H1 (cell line): ENCODE data around the gene MKNK2. TPM values are rescaled to one million over a fixed set of nuclear protein-coding genes. Genes with fewer than 3 reads are reported as not detected.

Experiments
- CTCF ChIA-PET: fragments of 300-600 bp; sonication (Branson Sonifier 250); formaldehyde crosslinking; loops from one replicate; lab custom pipeline; 2021; ENCODE audit not compliant: partially characterized antibody; lab: Charles Lee
- POLR2A ChIA-PET: fragments of 300-600 bp; sonication (Branson Sonifier 250); formaldehyde crosslinking; loops from one replicate; lab custom pipeline; 2021; ENCODE audit warnings: inconsistent platforms; ENCODE audit not compliant: partially characterized antibody; lab: Charles Lee
- DNase-seq, 2 experiments: peaks; one replicate each; pipeline versions ENCODE4 v3.0.0 to v3.0.0-alpha.2; 2010 to 2022; ENCODE audit warnings: low spot score in 2 of 2, low read depth in 1 of 2, mixed read lengths in 1 of 2
- FAIRE-seq: peaks from 2 replicates; lab custom pipeline; 2011; peaks lifted over from hg19 to GRCh38; lab: Jason Lieb, UNC
- H2AFZ ChIP-seq: 2 replicates; pipeline ENCODE4 v1.8.1; 2012; ENCODE audit warnings: low read length, inconsistent platforms
- H2AK5ac ChIP-seq: 2 replicates; pipeline ENCODE4 v1.6.1; 2013; ENCODE audit warnings: low read depth, low read length
- H2BK120ac ChIP-seq: replicated peaks from 2 replicates; pipeline ENCODE3; 2013; ENCODE audit warnings: low read depth, low read length, inconsistent platforms
- H2BK12ac ChIP-seq: 2 replicates; pipeline ENCODE4 v1.6.1; 2013; ENCODE audit warnings: low read depth, low read length
- H2BK15ac ChIP-seq: 2 replicates; pipeline ENCODE4 v1.6.1; 2013; ENCODE audit warnings: low read length
- H2BK20ac ChIP-seq: 2 replicates; pipeline ENCODE4 v1.6.1; 2013; ENCODE audit warnings: low read length
- H2BK5ac ChIP-seq: 2 replicates; pipeline ENCODE4 v1.6.1; 2013; ENCODE audit warnings: low read depth, low read length
- H3K14ac ChIP-seq: 2 replicates; pipeline ENCODE4 v1.6.1; 2013; ENCODE audit warnings: inconsistent platforms; ENCODE audit not compliant: insufficient read length
- H3K18ac ChIP-seq: 2 replicates; pipeline ENCODE4 v1.6.1; 2013; ENCODE audit warnings: low read length; ENCODE audit errors: extremely low read depth
- H3K23ac ChIP-seq: 2 replicates; pipeline ENCODE4 v1.6.1; 2013; ENCODE audit warnings: inconsistent platforms; ENCODE audit not compliant: insufficient read length
- H3K23me2 ChIP-seq: 2 replicates; pipeline ENCODE4 v1.6.1; 2013; ENCODE audit warnings: low read depth, low read length
- H3K27ac ChIP-seq: 2 replicates; pipeline ENCODE4 v1.6.1; 2011; ENCODE audit warnings: low read depth, low read length, inconsistent platforms
- H3K27me3 ChIP-seq, 4 experiments: replicated peaks in 1 of 4; 1 replicate in 1 of 4; 2 replicates in 3 of 4; pipeline versions ENCODE4 v1.6.1 to v1.8.1; 2011 to 2013; ENCODE audit warnings: low read length in 3 of 4, mild to moderate bottlenecking in 3 of 4, inconsistent platforms in 2 of 4, mixed read lengths in 2 of 4, moderate library complexity in 1 of 4; ENCODE audit not compliant: control insufficient read depth in 3 of 4, insufficient read depth in 3 of 4; ENCODE audit errors: extremely low read depth in 1 of 4
- H3K36me3 ChIP-seq, 4 experiments: 2 replicates each; pipeline versions ENCODE4 v1.6.1 to v1.8.1; 2011 to 2013; ENCODE audit warnings: mild to moderate bottlenecking in 4 of 4, low read length in 3 of 4, moderate library complexity in 2 of 4, control low read depth in 1 of 4, inconsistent platforms in 1 of 4; ENCODE audit not compliant: insufficient read depth in 4 of 4, control insufficient read depth in 2 of 4
- H3K4ac ChIP-seq: replicated peaks from 2 replicates; pipeline ENCODE3; 2013; ENCODE audit warnings: low read length, low read depth, mixed read lengths, inconsistent platforms; ENCODE audit not compliant: insufficient read length
- H3K4me1 ChIP-seq, 4 experiments: replicated peaks in 1 of 4; 1 replicate in 1 of 4; 2 replicates in 3 of 4; pipeline versions ENCODE4 v1.6.1 to v1.8.1; 2011 to 2013; ENCODE audit warnings: low read length in 3 of 4, inconsistent platforms in 2 of 4, mixed read lengths in 1 of 4; ENCODE audit not compliant: insufficient read depth in 4 of 4, control insufficient read depth in 3 of 4
- H3K4me2 ChIP-seq, 2 experiments: 2 replicates each; pipeline versions ENCODE4 v1.6.1 to v1.8.1; 2011 to 2013; ENCODE audit warnings: low read depth in 2 of 2, low read length in 2 of 2, control low read depth in 1 of 2, inconsistent platforms in 1 of 2, mild to moderate bottlenecking in 1 of 2; ENCODE audit not compliant: insufficient read depth in 1 of 2
- H3K4me3 ChIP-seq, 4 experiments: fragments of 200-600, 300-600 bp in 1 of 4; sonication (generic), shearing (Covaris generic), sonication (Bioruptor Twin) in 1 of 4; 2 replicates each; pipeline versions ENCODE4 v1.5.1 to v1.8.1; 2011 to 2016; ENCODE audit warnings: low read length in 4 of 4, low read depth in 3 of 4, control low read depth in 2 of 4, inconsistent platforms in 2 of 4, mild to moderate bottlenecking in 2 of 4, mixed read lengths in 1 of 4, moderate library complexity in 1 of 4; ENCODE audit not compliant: insufficient read depth in 2 of 4; ENCODE audit errors: extremely low read depth in 1 of 4
- H3K56ac ChIP-seq: replicated peaks from 2 replicates; pipeline ENCODE3; 2013; ENCODE audit warnings: low read depth, mild to moderate bottlenecking, mixed read lengths, low read length, inconsistent platforms; ENCODE audit not compliant: insufficient read length
- H3K79me1 ChIP-seq: 2 replicates; pipeline ENCODE4 v1.6.1; 2013; ENCODE audit warnings: low read depth, low read length, control low read depth
- H3K79me2 ChIP-seq, 2 experiments: 2 replicates each; pipeline versions ENCODE4 v1.6.1 to v1.8.1; 2012 to 2013; ENCODE audit warnings: low read length in 2 of 2, mild to moderate bottlenecking in 2 of 2, inconsistent platforms in 1 of 2; ENCODE audit not compliant: insufficient read depth in 2 of 2, control insufficient read depth in 1 of 2
- H3K9ac ChIP-seq, 4 experiments: replicated peaks in 1 of 4; 1 replicate in 1 of 4; 2 replicates in 3 of 4; pipeline versions ENCODE4 v1.6.1 to v1.8.1; 2011 to 2013; ENCODE audit warnings: low read depth in 3 of 4, low read length in 3 of 4, control low read depth in 2 of 4, mild to moderate bottlenecking in 2 of 4, moderate library complexity in 2 of 4, inconsistent platforms in 1 of 4; ENCODE audit errors: extremely low read depth in 1 of 4
- H3K9me3 ChIP-seq, 2 experiments: 2 replicates each; pipeline versions ENCODE4 v1.6.1 to v1.8.1; 2012 to 2013; ENCODE audit warnings: mild to moderate bottlenecking in 2 of 2, moderate library complexity in 2 of 2, control low read depth in 1 of 2, inconsistent platforms in 1 of 2, low read depth in 1 of 2, low read length in 1 of 2, mixed read lengths in 1 of 2; ENCODE audit not compliant: insufficient read depth in 2 of 2
- H4K20me1 ChIP-seq, 2 experiments: replicated peaks in 1 of 2; 2 replicates each; pipeline versions ENCODE3 to v1.8.1; 2011 to 2013; ENCODE audit warnings: inconsistent platforms in 2 of 2, low read length in 2 of 2, mild to moderate bottlenecking in 1 of 2; ENCODE audit not compliant: insufficient read depth in 2 of 2, control insufficient read depth in 1 of 2
- H4K5ac ChIP-seq: 2 replicates; pipeline ENCODE4 v1.6.1; 2013; ENCODE audit warnings: low read length, low read depth, mixed read lengths, inconsistent platforms; ENCODE audit not compliant: insufficient read length
- H4K8ac ChIP-seq: 2 replicates; pipeline ENCODE4 v1.8.0; 2013; ENCODE audit warnings: mild to moderate bottlenecking, moderate library complexity, low read length, inconsistent platforms; ENCODE audit not compliant: insufficient read depth; ENCODE audit errors: extremely low read depth
- H4K91ac ChIP-seq: replicated peaks from 2 replicates; pipeline ENCODE3; 2013; ENCODE audit warnings: low read length, mixed read lengths, inconsistent platforms; ENCODE audit not compliant: insufficient read length
- KDM4A ChIP-seq: IDR thresholded peaks from one replicate; pipeline ENCODE4 v1.7.1; 2012; ENCODE audit warnings: low read depth, mild to moderate bottlenecking, moderate library complexity, low read length, inconsistent platforms; ENCODE audit not compliant: severe bottlenecking
- POLR2A ChIP-seq, 2 experiments: IDR thresholded peaks; 1 replicate in 1 of 2; 2 replicates in 1 of 2; pipeline ENCODE4 v1.6.1; 2011; ENCODE audit warnings: low read depth in 2 of 2, low read length in 2 of 2, mild to moderate bottlenecking in 2 of 2; ENCODE audit errors: control extremely low read depth in 1 of 2
- SIN3A ChIP-seq, 2 experiments: IDR thresholded peaks in 1 of 2; conservative IDR thresholded peaks in 1 of 2; 2 replicates each; pipeline ENCODE4 v1.6.1; 2011 to 2012; ENCODE audit warnings: low read length in 2 of 2, improper control_type of control experiment in 1 of 2, low read depth in 1 of 2, mild to moderate bottlenecking in 1 of 2
- YY1 ChIP-seq: IDR thresholded peaks from 2 replicates; pipeline ENCODE4 v1.6.1; 2011; ENCODE audit warnings: low read depth, mild to moderate bottlenecking, low read length
- WGBS, 2 experiments: shearing (Covaris generic) in 1 of 2; methylation state at CpG; one replicate each; pipeline versions ENCODE4 v1.1.6 to v1.1.7; 2013 to 2015; ENCODE audit warnings: low lambda C conversion rate in 2 of 2, mixed read lengths in 2 of 2, inconsistent platforms in 1 of 2, low coverage in 1 of 2, missing lambda C conversion rate in 1 of 2; ENCODE audit not compliant: insufficient replicate concordance in 2 of 2, insufficient coverage in 1 of 2, insufficient read length in 1 of 2; ENCODE audit errors: extremely low coverage in 1 of 2, missing lambda C conversion rate in 1 of 2; 5-methylcytosine and 5-hydroxymethylcytosine counted together
- polyA plus RNA-seq, 7 experiments: library from polyadenylated mRNA; depleted of rRNA in 3 of 7; stranded (reverse) in 5 of 7; unstranded in 2 of 7; fragments of >200 nt in 5 of 7; fragments of 200-250 nt in 2 of 7; gene quantifications; 1 replicate in 5 of 7; 2 replicates in 1 of 7; 4 replicates in 1 of 7; pipeline versions ENCODE4 v1.2.1 to v1.2.3, GENCODE V29; 2011 to 2013; ENCODE audit warnings: missing spikeins in 2 of 7, mixed read lengths in 2 of 7
- total RNA-seq: library from RNA; stranded (reverse); fragmentation: NEBNext Ultra II Directional; extraction: Animal tissue kit (Norgen Biotek cat#: 25700); gene quantifications from 2 replicates; pipeline ENCODE4 v1.2.1, GENCODE V29; 2021

Gene MKNK2
- total and polyA plus RNA-seq, 2 of the 8 experiments (the other 6 are each of a cell fraction or from before 2014, with no cell fraction given): 163 to 166 TPM

- Histone ChIP-seq H3K14ac (no peak overlapping the region), H3K9ac (peak overlapping the region in 2 of 4 experiments; percentile 66 to 71; a peak in 4 of 7 replicates), H2AFZ (no peak overlapping the region), H3K36me3 (peaks cover 7 to 46% (median 29%) of the 10 kb centered on the region in 4 experiments), H3K27ac (peak overlapping the region; percentile 94), H4K91ac (peak overlapping the region; percentile 91), H3K4ac (peak overlapping the region; percentile 46), H3K23me2 (no peaks in the 10 kb centered on the region), H3K4me1 (peaks cover 0 to 19% (median 14%) of the 10 kb centered on the region in 4 experiments; a peak in 5 of 7 replicates), H2BK5ac (peak overlapping the region; percentile 92), H3K4me2 (peak overlapping the region; percentile 29 to 65; a peak in 3 of 4 replicates), H3K79me1 (peaks cover 8% of the 10 kb centered on the region), H2AK5ac (peak overlapping the region; percentile 60; the same call in 1 of the 2 replicates), H2BK15ac (peak overlapping the region; percentile 46; the same call in 1 of the 2 replicates), H3K18ac (peak overlapping the region; percentile 25), H3K9me3 (no peaks in the 10 kb centered on the region), H3K56ac (peak overlapping the region; percentile 73), H3K27me3 (no peaks in the 10 kb centered on the region), H3K79me2 (peaks cover 0 to 5% of the 10 kb centered on the region in 2 experiments; a peak in 1 of 4 replicates), H2BK120ac (peak overlapping the region; percentile 3), H3K4me3 (peak overlapping the region in 3 of 4 experiments; percentile 2 to 50 (median 4); a peak in 4 of 8 replicates), H2BK20ac (no peak overlapping the region), H3K23ac (no peak overlapping the region), H4K5ac (peak overlapping the region; percentile 81), H4K8ac (peak overlapping the region; percentile 97), H4K20me1 (peaks cover 8 to 36% of the 10 kb centered on the region in 2 experiments), H2BK12ac (peak overlapping the region; percentile 87; the same call in 1 of the 2 replicates)
- CTCF ChIA-PET: interaction anchor here (0.6 to 2.7 kb wide), 5 partner anchors 9 to 114 kb away, joined by 3 to 13 read pairs (median 4); partner anchors contain the start of gene MKNK2
- POLR2A ChIA-PET: interaction anchor here (0.6 to 27.5 kb wide), 14 partner anchors 8 to 578 kb away, joined by 3 to 524 read pairs (median 3); partner anchors contain the start of genes ADAT3, MKNK2 and SCAMP4
- no peak for DNase-seq
- TF ChIP-seq POLR2A (IDR thresholded peaks at IDR 0.05; ENCODE audit: control extremely low read depth in 1 of 2, low read depth in 2 of 2, low read length in 2 of 2): 0 out of 3 replicates have a peak, but pooled peaks of 1 of the 2 experiments have one; percentile 10
- peak; percentile 2 for TF ChIP-seq KDM4A
- 0 out of 4 replicates have a peak, but pooled peaks of 1 of the 2 experiments have one; percentile 18 for TF ChIP-seq SIN3A (conservative IDR thresholded peaks at IDR 0.05 in 1 of 2, IDR thresholded peaks at IDR 0.05 in 1 of 2; ENCODE audit: low read depth in 1 of 2, low read length in 2 of 2)
- TF ChIP-seq YY1: no peak
- no peak for FAIRE-seq
- 79% methylated on average over 28 of the region's 29 CpGs; no CpG with 5 or more reads in 1 of the 2 experiments for WGBS, 2 experiments
Observed at GRCh38 chr19:2042485-2043250, 8.4 kb downstream of the MKNK2 start.
